ENCODE results near the gene CNTROB. TPM values are rescaled to one million over a fixed set of nuclear protein-coding genes. Genes with fewer than 3 reads are reported as not detected.

CNTROB gene, protein sequence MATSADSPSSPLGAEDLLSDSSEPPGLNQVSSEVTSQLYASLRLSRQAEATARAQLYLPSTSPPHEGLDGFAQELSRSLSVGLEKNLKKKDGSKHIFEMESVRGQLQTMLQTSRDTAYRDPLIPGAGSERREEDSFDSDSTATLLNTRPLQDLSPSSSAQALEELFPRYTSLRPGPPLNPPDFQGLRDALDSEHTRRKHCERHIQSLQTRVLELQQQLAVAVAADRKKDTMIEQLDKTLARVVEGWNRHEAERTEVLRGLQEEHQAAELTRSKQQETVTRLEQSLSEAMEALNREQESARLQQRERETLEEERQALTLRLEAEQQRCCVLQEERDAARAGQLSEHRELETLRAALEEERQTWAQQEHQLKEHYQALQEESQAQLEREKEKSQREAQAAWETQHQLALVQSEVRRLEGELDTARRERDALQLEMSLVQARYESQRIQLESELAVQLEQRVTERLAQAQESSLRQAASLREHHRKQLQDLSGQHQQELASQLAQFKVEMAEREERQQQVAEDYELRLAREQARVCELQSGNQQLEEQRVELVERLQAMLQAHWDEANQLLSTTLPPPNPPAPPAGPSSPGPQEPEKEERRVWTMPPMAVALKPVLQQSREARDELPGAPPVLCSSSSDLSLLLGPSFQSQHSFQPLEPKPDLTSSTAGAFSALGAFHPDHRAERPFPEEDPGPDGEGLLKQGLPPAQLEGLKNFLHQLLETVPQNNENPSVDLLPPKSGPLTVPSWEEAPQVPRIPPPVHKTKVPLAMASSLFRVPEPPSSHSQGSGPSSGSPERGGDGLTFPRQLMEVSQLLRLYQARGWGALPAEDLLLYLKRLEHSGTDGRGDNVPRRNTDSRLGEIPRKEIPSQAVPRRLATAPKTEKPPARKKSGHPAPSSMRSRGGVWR
- 10.8 TPM for total RNA-seq (ENCODE audit: insufficient read depth, low replicate concordance)

DNA sequence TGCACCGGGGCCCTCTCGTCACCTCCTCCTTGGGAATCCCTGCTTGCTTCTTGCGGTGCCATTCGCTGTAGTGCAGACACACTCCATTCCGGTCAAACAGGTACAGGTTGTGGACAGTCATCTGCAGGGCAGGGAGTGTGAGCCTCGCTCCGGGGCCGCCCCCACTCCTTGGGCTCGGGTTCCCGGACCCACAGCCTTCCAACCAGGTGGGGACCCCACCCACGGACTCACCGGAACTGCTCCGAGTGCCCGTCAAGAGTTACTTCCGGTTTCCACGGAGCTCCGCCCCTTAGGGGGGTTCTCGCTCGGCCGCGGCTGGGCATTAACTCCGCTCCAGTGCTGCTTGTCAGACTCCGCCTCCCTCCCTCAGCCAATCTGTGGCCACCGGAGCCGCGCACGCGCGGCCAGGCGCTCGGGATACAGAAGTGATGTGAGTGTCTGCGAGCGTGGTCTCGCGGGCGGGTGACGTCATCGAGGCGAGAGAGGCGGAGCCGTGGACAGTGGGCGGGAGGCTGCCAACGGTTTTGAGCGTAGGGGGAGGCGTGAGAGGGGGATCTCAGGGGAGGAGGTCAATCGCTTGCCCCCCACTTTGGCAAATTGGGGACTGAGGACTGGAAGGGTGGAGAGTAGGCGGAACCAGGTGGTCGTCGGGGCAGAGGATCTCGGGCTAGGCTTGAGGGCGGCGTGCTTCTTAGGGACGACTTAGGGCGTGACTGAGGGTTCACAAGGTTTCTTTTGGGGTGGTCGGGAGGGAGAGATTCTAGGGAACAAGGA, at the start of gene CNTROB, which contains the start of gene TRAPPC1:
TSS of gene CNTROB (plus strand) at position 498 of the 774 bp plus-strand sequence. CDS start 874 bp downstream, outside the sequence.
TSS of gene TRAPPC1 (minus strand) at position 238 of the 774 bp plus-strand sequence. CDS start at position 121, 117 bp downstream.
- peak; percentile 100 for DNase-seq (ENCODE audit: low spot score)

DNA sequence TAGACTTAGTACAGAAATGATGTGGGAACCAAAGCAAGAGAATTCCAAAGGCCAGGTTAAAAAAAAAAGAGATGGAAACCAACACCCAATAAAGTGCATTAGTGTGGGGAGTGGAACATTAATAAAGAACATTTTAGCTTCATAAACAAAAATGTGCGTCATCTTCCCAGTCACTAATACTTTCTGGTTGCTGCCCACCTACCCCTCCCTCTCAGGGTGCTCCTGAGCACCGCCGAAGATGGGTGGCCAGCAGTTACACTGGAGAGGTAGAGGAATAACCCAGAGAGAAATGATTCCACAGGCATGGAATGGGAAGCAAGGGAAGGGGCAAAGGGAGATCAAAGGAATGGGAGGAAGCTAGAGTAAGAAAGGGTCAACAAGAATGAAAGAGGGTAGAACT, 49.4 kb upstream of the CNTROB start:
- no peak for DNase-seq (ENCODE audit: low spot score)

DNA sequence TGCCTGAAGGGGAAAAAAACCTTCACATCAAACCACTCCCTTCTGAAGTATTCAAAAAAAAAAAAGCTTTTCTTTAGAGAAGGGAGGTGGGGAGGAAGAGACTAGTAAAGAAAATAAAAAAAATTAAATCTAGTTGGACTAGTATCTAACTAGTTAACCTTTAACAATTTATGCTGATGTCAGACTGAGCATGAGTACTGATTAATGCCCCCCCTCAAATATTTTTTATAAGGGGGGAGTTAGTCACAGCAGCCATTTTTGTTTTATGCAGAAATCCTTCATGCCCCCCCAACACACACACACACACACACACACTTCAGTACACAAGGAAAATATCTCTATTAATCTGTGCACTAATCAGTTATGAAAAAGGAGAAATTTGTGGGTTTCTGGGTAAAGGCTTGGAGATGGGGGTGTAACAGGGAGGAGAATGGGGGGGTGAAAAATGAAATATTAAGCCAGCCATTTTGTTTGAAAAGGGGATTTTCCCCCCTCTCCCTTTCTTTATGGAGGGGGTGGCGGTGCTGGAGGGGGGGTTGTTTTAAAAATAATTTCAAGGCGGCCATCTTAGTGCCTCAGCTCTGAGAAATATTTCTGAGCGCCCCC, 48.1 kb upstream of the CNTROB start:
- DNase-seq (ENCODE audit: low spot score) = peak; percentile 72

DNA sequence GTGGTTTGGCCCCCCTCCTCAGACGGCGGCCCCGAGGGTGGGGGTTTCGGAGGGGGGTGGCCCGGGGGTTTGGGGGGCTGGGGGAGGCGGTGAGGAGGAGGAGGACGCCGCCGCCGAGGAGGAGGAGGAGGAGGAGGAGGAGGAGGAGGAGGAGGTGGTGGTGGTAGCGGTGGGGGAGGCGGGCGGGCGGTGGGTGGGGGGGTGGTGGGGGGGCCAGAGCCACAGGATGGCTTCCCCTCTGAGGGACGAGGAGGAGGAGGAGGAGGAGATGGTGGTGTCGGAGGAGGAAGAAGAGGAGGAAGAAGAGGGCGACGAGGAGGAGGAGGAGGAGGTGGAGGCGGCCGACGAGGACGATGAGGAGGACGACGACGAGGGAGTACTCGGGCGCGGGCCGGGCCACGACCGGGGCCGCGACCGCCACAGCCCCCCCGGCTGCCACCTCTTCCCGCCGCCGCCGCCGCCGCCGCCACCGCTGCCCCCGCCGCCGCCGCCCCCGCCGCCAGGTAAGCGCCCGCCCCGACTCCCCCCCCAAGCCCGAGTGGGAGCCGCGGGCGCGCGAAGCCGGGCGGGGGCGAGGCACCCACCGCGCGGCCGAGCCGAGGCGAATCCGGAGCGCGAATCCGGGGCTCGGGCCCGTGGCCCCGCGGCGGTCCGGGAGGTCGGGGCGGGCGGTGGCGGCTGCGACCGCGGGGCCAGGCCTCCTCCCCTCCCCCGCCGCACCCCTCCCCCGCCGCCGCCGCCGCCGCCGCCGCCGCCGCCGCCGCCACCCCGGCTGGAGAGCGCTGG, 47.2 kb upstream of the CNTROB start:
- DNase-seq (ENCODE audit: low spot score) = peak; percentile 25

DNA sequence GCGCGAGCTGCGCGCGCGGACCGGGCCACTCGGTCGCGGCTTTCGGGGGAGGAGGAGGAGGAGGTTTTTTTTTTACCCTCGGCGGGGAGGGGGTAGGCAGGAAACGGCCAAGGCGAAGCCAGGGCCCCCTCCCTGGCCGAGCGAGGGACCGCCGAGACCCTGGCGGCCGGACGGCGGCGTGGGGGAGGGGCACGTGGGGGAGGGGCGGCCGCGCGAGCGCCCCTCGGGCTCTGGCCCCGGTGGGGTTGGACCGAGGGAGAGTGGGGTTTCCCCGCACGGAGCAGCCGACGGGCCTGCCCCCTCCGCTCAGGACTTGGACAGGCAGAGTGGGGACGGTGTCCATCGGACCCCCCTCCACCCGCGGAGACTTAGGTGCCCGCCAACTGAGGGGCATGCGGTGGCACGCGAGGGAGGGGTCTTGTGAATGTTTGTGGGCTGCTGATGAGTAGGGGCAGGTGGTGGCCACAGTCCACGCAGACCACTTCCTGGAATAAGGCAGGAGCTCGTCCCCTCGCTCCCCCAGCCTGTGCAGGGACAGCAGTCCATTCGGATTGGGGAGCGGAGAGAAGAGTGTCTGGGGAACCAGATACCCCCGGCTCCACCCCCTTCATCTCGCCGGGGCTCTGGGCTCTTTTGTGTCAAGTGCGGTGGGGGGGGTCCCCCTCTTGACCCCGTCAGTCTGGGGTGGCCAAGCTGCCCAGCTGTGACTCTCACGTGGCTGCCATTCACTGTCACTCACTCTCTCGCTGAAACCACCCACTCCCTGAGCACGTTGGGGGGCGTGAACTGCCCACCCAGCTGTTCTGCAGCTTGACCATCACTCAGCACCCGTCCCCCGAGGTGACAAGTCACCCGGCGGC, 46.4 kb upstream of the CNTROB start:
- DNase-seq (ENCODE audit: low spot score) = peak; percentile 49

DNA sequence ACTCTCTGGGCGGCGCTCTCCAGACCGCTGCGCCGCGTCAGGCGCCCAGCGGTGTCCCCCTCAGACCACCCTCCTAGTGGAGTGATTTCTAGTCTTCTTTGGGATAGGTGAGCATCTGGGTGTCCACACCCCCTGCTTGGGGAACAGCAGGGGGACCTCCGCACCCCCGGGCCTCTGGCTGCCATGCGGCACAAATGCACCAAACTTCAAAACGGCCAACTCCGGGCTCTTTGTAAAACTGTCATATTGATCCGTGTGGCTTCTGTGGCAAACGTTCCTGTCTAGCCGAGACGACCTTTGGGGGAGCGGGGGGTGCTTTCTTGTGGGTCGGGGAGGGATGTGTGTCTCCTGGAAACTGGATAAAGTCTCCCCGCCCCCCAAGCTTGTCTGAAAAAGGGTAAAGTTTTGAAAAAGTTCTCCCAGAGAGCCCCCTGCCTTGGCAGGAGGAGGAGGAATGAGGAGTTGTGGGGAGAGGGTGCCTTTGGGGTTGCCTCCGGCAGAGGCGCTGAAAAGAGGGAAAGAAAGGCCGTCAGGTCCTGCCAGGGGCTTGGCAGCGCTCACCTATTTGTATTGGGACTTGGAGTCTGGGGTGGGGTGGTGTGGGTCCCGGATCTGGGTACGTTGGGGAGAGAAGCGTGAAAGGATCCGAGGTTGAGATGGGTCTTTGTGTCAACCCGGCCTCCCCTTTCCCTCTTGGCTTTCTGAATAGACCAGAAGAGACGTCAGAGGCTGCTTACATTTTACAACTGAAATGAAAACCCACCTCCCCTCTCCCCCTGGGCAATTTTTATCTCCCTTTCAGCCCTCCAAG, 45.6 kb upstream of the CNTROB start:
- DNase-seq (ENCODE audit: low spot score) = peak; percentile 60

DNA sequence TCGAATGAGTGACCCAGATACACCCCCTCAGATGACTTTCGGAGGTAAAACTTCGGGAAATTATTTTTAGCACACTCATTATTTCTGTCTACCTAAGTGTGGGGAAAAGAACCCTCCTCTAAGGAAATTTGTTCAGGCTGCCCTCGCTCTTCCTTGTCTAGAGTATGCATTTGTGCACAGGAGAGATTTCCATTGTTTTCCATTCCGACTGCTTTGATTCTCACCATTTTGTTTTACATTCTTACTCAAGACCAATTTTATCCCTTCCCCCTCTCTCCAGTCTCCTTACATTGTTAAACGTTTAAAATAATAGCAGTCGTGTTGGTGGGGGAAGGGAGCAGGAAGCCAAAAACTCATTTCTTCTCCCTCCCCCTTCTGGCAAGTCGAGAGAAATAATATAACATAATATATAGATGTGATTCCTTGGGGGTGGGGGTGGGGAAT, 44.9 kb upstream of the CNTROB start:
- DNase-seq (ENCODE audit: low spot score) = no peak

DNA sequence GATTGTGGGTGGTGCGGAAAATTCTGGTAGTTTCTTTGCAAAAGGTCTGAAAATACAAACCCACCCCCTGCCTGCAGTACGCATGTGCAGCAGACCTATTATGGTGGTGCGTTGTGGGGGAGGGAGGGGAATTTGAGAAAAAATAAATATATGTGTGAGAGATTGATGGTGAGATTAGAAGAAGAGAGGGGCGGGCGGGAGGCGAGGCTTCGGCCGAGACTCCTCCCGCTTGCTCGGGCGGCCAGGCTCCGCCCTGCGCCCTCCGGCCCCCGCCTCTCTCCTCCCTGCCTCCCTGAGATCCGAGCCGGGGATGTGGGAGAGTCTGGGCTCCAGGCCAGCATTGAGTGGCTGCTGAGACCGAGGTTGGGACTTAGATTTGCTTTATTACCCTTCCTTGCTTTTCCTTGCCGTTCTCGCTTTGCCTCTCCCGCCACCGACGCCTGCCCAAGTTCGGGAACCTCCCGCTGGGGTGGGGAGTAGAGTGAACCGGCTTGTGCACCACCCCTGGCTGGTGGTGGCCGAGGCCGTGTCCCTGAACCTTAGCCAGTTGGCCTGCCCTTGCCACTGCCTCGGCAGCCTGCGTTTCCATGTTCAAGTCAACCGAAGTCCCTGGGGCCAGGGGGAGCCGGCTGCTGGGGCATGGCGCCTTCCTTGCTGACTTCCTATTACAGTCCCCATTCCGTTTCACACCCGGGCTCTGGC, 44.4 kb upstream of the CNTROB start:
- peak; percentile 98 for DNase-seq (ENCODE audit: low spot score)

DNA sequence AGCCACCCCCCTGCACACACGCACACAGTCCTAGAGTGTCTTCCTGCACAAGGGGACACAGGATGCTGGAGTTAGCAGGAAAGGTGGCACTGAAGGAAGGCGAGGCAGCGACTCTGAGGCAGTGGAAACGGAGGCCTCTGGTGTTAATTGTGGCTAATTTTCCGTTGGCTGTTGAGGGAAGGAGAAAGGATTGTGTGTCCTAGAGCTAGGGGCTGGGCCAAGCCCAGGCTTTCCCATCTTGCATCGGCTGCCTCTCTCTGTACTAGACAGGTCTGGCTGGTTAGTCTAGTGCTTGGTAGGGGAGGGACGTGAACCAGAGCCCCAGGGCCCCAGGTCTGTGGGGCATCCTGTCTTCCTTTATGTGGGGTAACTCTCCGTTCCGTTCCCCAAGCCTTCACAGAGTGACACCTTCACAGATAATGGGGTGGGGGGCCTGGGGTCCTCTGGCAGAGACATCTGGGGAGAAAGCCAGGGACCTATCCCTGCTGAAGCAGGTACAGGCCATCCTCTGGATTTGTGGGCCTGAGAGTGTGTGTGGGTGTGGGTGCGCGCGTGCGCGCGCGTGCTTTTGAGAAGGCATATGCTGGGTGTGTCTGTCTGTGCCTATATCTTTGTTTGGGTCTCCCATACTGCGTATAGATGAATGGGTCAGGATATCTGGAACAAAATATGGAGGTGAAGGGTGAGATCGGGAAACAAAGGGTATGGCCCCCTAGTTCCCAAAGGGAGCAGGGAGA, 43.7 kb upstream of the CNTROB start, which contains the start of gene CHD3:
TSS of gene CHD3 (plus strand) at position 606 of the 737 bp plus-strand sequence. CDS start 212 bp downstream, outside the sequence.
- DNase-seq (ENCODE audit: low spot score) = peak; percentile 85

DNA sequence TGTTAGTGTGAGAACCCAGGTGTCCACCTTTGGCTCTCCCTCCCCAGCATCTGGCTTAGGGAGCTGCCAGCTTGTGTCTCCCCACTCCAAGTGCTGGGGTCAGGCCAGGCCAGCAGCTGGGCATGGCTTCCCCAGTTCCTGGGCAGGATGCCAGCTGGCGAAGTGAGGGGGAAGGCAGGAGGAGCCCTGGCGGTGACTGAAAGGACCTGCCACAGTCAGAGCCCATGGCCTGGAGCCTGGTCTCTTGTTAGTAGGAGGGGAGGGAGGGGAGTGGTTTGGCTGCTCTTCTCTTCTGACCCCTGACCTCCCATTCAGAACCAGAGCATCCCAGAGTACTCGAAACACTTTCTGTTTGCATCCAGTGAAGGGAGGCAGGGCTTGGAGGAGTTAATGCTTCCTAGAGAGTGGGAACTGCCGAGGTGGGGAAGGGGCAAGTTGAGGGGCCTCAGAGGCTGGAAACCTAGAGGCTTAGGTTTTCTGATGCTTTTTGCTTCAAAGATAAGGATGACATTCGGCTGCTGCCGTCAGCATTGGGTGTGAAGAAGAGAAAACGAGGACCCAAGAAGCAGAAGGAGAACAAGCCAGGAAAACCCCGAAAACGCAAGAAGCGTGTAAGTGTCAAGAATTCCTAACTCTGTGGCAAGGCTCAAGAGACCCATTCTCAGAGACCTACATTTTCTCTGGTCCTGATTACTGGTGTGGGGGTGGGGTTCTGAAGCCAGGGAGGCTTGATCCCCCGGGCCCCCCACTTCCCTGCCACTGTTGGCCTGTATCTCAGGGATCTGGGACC, 42.6 kb upstream of the CNTROB start:
- peak; percentile 94 for DNase-seq (ENCODE audit: low spot score)

DNA sequence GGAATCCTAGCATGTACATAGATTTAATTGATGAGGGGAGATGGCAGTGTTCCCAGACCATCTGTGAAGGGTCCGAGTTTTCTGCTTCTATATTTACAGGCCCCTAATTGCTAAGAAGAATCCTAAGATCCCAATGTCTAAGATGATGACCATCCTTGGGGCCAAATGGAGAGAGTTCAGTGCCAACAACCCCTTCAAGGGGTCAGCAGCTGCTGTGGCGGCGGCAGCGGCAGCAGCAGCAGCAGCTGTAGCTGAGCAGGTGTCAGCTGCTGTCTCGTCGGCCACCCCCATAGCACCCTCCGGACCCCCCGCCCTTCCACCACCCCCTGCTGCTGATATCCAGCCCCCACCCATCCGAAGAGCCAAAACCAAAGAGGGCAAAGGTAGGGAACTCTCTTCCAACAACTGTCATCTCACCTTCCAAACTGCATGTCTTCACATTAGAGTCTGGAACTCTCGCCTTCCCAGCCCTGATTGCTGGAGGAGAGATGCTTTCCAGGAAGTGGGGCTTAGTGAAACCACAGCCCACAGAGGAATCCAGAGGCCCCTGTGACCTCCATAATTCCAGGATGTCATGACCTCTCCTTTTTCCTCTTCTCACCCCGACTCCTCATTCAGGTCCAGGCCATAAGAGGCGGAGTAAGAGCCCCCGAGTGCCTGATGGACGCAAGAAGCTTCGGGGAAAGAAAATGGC, 38.7 kb upstream of the CNTROB start:
- no peak for DNase-seq (ENCODE audit: low spot score)

DNA sequence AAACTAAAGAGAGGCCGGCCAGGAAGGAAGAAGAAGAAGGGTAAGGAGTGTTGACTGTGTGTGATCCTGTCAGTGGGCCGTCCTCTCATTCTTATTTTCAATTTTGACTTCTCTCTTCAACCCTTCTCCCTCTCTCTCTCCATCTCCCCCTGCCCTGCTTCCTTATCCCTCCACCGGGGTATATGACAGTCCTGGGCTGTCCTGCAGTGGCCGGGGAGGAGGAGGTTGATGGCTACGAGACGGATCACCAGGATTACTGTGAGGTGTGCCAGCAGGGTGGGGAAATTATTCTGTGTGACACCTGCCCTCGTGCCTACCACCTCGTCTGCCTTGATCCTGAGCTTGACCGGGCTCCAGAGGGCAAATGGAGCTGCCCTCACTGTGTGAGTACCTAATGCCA, 37.8 kb upstream of the CNTROB start:
- no peak for DNase-seq (ENCODE audit: low spot score)

DNA sequence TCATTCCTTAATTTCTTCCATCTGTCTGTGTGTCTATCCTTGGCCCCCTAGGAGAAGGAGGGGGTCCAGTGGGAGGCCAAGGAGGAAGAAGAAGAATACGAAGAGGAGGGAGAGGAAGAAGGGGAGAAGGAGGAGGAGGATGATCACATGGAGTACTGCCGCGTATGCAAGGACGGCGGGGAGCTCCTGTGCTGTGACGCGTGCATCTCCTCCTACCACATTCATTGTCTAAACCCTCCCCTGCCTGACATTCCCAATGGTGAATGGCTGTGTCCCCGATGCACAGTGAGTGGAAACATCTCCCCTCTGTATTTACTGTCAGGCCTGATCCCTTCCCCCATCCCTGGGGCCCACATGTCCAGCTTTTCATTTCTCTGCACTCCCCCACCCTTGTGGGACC, 37.1 kb upstream of the CNTROB start:
- DNase-seq (ENCODE audit: low spot score) = no peak

DNA sequence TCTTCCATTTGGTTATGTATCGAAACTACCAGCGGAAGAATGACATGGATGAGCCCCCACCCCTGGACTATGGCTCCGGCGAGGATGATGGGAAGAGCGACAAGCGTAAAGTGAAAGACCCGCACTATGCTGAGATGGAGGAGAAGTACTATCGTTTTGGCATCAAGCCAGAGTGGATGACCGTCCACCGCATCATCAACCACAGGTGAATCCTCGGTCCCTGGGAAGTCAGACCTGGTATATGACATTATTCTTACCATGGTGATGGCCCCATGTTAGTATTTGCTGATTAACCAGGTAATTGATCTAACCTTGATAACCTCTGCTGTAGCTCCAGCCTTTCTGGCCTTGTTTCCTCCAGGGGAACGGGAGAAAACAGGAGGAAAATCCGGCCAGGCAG, 34.9 kb upstream of the CNTROB start:
- no peak for DNase-seq (ENCODE audit: low spot score)

DNA sequence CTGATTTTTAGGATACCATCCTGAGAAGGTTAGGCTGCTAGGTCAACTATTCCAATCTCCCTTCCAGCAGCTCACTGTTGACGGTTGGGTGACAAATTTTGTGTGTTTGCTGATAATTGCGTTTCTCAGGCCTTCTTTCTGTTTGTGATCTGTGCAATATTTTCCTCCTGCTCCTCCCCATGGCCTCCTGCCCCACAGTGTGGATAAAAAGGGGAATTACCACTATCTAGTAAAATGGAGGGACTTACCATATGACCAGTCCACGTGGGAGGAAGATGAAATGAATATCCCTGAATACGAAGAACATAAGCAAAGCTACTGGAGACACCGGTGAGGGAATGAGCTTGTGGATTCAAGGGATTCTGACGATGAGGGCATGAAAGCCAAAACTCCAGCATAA, 34.2 kb upstream of the CNTROB start:
- DNase-seq (ENCODE audit: low spot score) = peak; percentile 84

Data from umbilical cord (tissue), 2 donors.